ENCODE data around the gene LMF1.

- TF ChIP-seq EZH2 (IDR thresholded peaks at IDR 0.05; ENCODE audit: borderline replicate concordance, insufficient read depth, low read depth, low read length, poor library complexity, severe bottlenecking) (no peak), CTCF (IDR thresholded peaks at IDR 0.05) (no peak)
Observed at GRCh38 chr16:979147-979546, 8.4 kb upstream of the LMF1 start.

Measured in B cell (primary cell).